ENCODE data around the gene SPSB1. TPM values are rescaled to one million over a fixed set of nuclear protein-coding genes. Genes with fewer than 3 reads are reported as not detected.

SPSB1 gene
- total RNA-seq, 6 experiments from 2014 or later: 5.9 to 10.4 (median 8.6) TPM

GRCh38 chr1:9262096-9262986 lies 30.4 kb upstream of the SPSB1 start:
- H3K27me3 Mint-ChIP-seq (ENCODE audit: insufficient read depth): no peaks in the 10 kb centered on the region; the same call in 1 of the 2 replicates

GRCh38 chr1:9263276-9263855 lies 29.3 kb upstream of the SPSB1 start:
- H3K4me3 Mint-ChIP-seq: no peak overlapping the region
- H3K27ac Mint-ChIP-seq: no peak overlapping the region
- no peak for DNase-seq
- H3K27me3 Mint-ChIP-seq (ENCODE audit: insufficient read depth): no peaks in the 10 kb centered on the region; the same call in 1 of the 2 replicates
- peaks cover 15% of the 10 kb centered on the region for H3K4me1 Mint-ChIP-seq (ENCODE audit: low read depth)
- peaks cover 31% of the 10 kb centered on the region for H3K36me3 Mint-ChIP-seq (ENCODE audit: low read depth)
- TF ChIP-seq CTCF (IDR thresholded peaks at IDR 0.05): no peak
- peaks cover 28% of the 10 kb centered on the region for H3K9me3 Mint-ChIP-seq

More at GRCh38 chr1:9262096-9262986, 30.4 kb upstream of the SPSB1 start:
- Mint-ChIP-seq H3K27ac (no peak overlapping the region), H3K9me3 (peaks cover 37% of the 10 kb centered on the region), H3K4me3 (no peak overlapping the region), H3K36me3 (ENCODE audit: low read depth) (peaks cover 39% of the 10 kb centered on the region), H3K4me1 (ENCODE audit: low read depth) (peaks cover 13% of the 10 kb centered on the region)
- DNase-seq: no peak
- TF ChIP-seq CTCF (IDR thresholded peaks at IDR 0.05): no peak

GRCh38 chr1:9263984-9264872 lies 28.5 kb upstream of the SPSB1 start:
- H3K4me3 Mint-ChIP-seq: no peak overlapping the region
- H3K27ac Mint-ChIP-seq: no peak overlapping the region
- H3K9me3 Mint-ChIP-seq: peaks cover 20% of the 10 kb centered on the region
- peaks cover 15% of the 10 kb centered on the region for H3K4me1 Mint-ChIP-seq (ENCODE audit: low read depth)
- DNase-seq: no peak
- TF ChIP-seq CTCF (IDR thresholded peaks at IDR 0.05): no peak
- H3K27me3 Mint-ChIP-seq (ENCODE audit: insufficient read depth): no peaks in the 10 kb centered on the region; the same call in 1 of the 2 replicates
- H3K36me3 Mint-ChIP-seq (ENCODE audit: low read depth): peaks cover 25% of the 10 kb centered on the region

- H3K4me1 Mint-ChIP-seq (ENCODE audit: low read depth): peaks cover 15% of the 10 kb centered on the region
- H3K9me3 Mint-ChIP-seq: peaks cover 12% of the 10 kb centered on the region
- TF ChIP-seq CTCF (IDR thresholded peaks at IDR 0.05): no peak
- H3K36me3 Mint-ChIP-seq (ENCODE audit: low read depth): peaks cover 17% of the 10 kb centered on the region
- H3K4me3 Mint-ChIP-seq: no peak overlapping the region
- no peak for DNase-seq
- H3K27me3 Mint-ChIP-seq (ENCODE audit: insufficient read depth): no peaks in the 10 kb centered on the region; the same call in 1 of the 2 replicates
- H3K27ac Mint-ChIP-seq: no peak overlapping the region
These were observed 27.7 kb upstream of the SPSB1 start for GRCh38 chr1:9265037-9265436.

- no peak overlapping the region for H3K27ac Mint-ChIP-seq
- peaks cover 9% of the 10 kb centered on the region for H3K36me3 Mint-ChIP-seq (ENCODE audit: low read depth)
- no peak for DNase-seq
- peaks cover 19% of the 10 kb centered on the region for H3K4me1 Mint-ChIP-seq (ENCODE audit: low read depth)
- no peak overlapping the region for H3K4me3 Mint-ChIP-seq
- no peaks in the 10 kb centered on the region; the same call in 1 of the 2 replicates for H3K27me3 Mint-ChIP-seq (ENCODE audit: insufficient read depth)
- peaks cover 3% of the 10 kb centered on the region; the same call in 1 of the 2 replicates for H3K9me3 Mint-ChIP-seq
- TF ChIP-seq CTCF (IDR thresholded peaks at IDR 0.05): no peak
These were observed 26.7 kb upstream of the SPSB1 start for GRCh38 chr1:9265968-9266367.

Data from HFFc6 (cell line).